ENCODE data around the gene CEP83. TPM values are rescaled to one million over a fixed set of nuclear protein-coding genes. Genes with fewer than 3 reads are reported as not detected.

CEP83 gene
- total RNA-seq, 5 donors from 2014 or later (not counting 1 experiment from before 2014, with no cell fraction given) = 12.6 to 17.4 (median 14.6) TPM

DNA sequence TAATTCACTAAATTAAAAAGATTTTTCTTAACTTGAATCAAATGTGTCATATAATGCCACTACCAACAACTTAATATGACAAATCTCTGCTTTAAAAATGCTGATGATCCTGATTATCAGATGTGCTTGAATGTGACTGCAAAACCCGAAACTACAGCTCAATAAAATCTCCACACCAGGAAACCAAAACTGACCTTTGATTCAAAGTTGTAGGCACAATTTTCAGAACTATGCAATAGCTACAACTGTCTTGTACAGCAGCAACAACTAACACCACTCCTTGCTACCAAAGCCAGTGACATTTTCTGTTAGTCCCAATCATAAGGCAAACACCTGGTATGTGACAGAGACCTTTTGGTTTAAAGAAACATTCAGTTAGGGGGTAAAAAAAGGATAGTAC lies 147.3 kb downstream of the CEP83 start:
- H3K4me1 ChIP-seq (ENCODE audit: control insufficient read depth in 1 of 2, extremely low read depth in 1 of 2, insufficient read depth in 2 of 2, low read length in 2 of 2) = no peaks in the 10 kb centered on the region
- no peaks in the 10 kb centered on the region for H3K36me3 ChIP-seq (ENCODE audit: control insufficient read depth in 2 of 2, extremely low read depth in 1 of 2, insufficient read depth in 1 of 2, low read length in 1 of 2)
- Mint-ChIP-seq H3K27me3 (no peaks in the 10 kb centered on the region), H3K4me3 (no peak overlapping the region), H3K9me3 (peaks cover 3 to 12% (median 10%) of the 10 kb centered on the region in 3 donors), H3K27ac (no peak overlapping the region), H3K36me3 (peaks cover 40% of the 10 kb centered on the region), H3K4me1 (no peaks in the 10 kb centered on the region)
- no peak overlapping the region for H3K4me3 ChIP-seq (ENCODE audit: control insufficient read depth in 1 of 2, extremely low read depth in 1 of 2, low read length in 1 of 2)
- no peaks in the 10 kb centered on the region for H3K27me3 ChIP-seq (replicated peaks in 1 of 2; ENCODE audit: control insufficient read depth in 2 of 2, extremely low read depth in 1 of 2, insufficient read depth in 2 of 2, low read length in 1 of 2)
- CTCF ChIA-PET = no interaction called here
- no peaks in the 10 kb centered on the region for H3K9me3 ChIP-seq
- no peak for ATAC-seq (replicated peaks in 1 of 4)
- no peak for DNase-seq
- H3K27ac ChIP-seq (ENCODE audit: low read length) = no peak overlapping the region
- WGBS (ENCODE audit: insufficient coverage) = no CpG with 5 or more reads among the region's 1 CpG
- POLR2A ChIA-PET = no interaction called here

DNA sequence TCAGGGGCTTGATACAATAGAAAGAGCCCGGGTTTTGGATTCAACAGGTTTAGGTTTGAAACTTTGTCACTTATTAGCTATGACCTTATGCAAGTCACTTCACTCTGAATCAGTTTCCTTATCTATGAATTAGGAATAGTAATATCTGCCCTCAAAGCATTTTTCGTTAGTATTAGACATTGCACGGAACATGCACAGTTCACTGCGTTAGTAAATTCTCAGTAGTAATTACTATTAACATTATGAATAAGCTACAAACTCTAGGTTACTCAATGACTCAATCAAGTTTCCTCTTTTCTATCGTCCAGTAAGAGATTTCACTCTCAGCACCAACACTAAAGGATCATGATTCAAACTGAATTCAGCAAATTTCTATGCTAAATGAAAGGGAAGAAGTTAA lies 150.3 kb downstream of the CEP83 start:
- ATAC-seq (replicated peaks in 1 of 4) (no peak), DNase-seq (no peak)
- no peak overlapping the region for H3K27ac ChIP-seq (ENCODE audit: low read length)
- Mint-ChIP-seq H3K27me3 (no peaks in the 10 kb centered on the region), H3K36me3 (peaks cover 50% of the 10 kb centered on the region), H3K27ac (peak overlapping the region in 1 of 2 donors; percentile 49), H3K4me3 (no peak overlapping the region), H3K4me1 (peaks cover 0 to 14% (median 10%) of the 10 kb centered on the region in 3 donors), H3K9me3 (no peaks in the 10 kb centered on the region)
- H3K27me3 ChIP-seq (replicated peaks in 1 of 2; ENCODE audit: control insufficient read depth in 2 of 2, extremely low read depth in 1 of 2, insufficient read depth in 2 of 2, low read length in 1 of 2) = no peaks in the 10 kb centered on the region
- no peaks in the 10 kb centered on the region for H3K4me1 ChIP-seq (ENCODE audit: control insufficient read depth in 1 of 2, extremely low read depth in 1 of 2, insufficient read depth in 2 of 2, low read length in 2 of 2)
- no peaks in the 10 kb centered on the region for H3K9me3 ChIP-seq
- no peak overlapping the region for H3K4me3 ChIP-seq (ENCODE audit: control insufficient read depth in 1 of 2, extremely low read depth in 1 of 2, low read length in 1 of 2)
- WGBS (ENCODE audit: insufficient coverage) = no CpG with 5 or more reads among the region's 5 CpGs
- POLR2A ChIA-PET = interaction anchor here in 1 of 2 donors (0.6 kb wide), 1 partner anchor 856 kb away, joined by 4 read pairs; no protein-coding TSS in a partner anchor
- peaks cover 0 to 20% of the 10 kb centered on the region in 2 donors for H3K36me3 ChIP-seq (ENCODE audit: control insufficient read depth in 2 of 2, extremely low read depth in 1 of 2, insufficient read depth in 1 of 2, low read length in 1 of 2)
- CTCF ChIA-PET = interaction anchor here in 1 of 2 donors (0.6 kb wide), 1 partner anchor 85 kb away, joined by 3 read pairs; no protein-coding TSS in a partner anchor

DNA sequence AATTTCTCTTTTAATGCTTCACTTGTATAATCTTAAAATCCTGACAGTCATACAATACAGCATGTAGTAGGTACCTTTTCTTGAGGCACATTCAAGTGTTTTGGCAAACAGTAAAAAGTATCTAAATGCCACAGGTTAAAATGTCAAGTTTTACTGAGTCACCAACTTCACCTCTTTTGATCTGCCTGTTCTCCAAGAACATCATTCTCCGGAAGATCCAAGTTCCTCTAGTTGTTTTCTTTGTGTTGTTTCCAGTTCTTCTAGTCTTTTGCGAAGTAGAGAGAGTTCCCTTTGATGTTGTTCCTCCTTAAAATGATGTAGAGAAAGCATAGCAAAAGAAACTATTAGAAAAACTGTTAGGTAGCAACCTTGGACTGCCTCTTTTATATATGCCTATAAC lies 151.1 kb downstream of the CEP83 start:
- no peaks in the 10 kb centered on the region for H3K9me3 Mint-ChIP-seq
- peaks cover 51% of the 10 kb centered on the region for H3K36me3 Mint-ChIP-seq
- Histone ChIP-seq H3K4me3 (ENCODE audit: control insufficient read depth in 1 of 2, extremely low read depth in 1 of 2, low read length in 1 of 2) (no peak overlapping the region), H3K36me3 (ENCODE audit: control insufficient read depth in 2 of 2, extremely low read depth in 1 of 2, insufficient read depth in 1 of 2, low read length in 1 of 2) (peaks cover 0 to 24% of the 10 kb centered on the region in 2 donors), H3K4me1 (ENCODE audit: control insufficient read depth in 1 of 2, extremely low read depth in 1 of 2, insufficient read depth in 2 of 2, low read length in 2 of 2) (no peaks in the 10 kb centered on the region), H3K27me3 (replicated peaks in 1 of 2; ENCODE audit: control insufficient read depth in 2 of 2, extremely low read depth in 1 of 2, insufficient read depth in 2 of 2, low read length in 1 of 2) (no peaks in the 10 kb centered on the region), H3K9me3 (no peaks in the 10 kb centered on the region), H3K27ac (ENCODE audit: low read length) (no peak overlapping the region)
- ATAC-seq (replicated peaks in 1 of 4) (no peak), DNase-seq (no peak)
- POLR2A ChIA-PET = no interaction called here
- peaks cover 0 to 14% (median 10%) of the 10 kb centered on the region in 3 donors for H3K4me1 Mint-ChIP-seq
- no peaks in the 10 kb centered on the region for H3K27me3 Mint-ChIP-seq
- WGBS (ENCODE audit: insufficient coverage) = no CpG with 5 or more reads among the region's 2 CpGs
- no peak overlapping the region for H3K4me3 Mint-ChIP-seq
- CTCF ChIA-PET = interaction anchor here in 1 of 2 donors (0.6 kb wide), 1 partner anchor 933 kb away, joined by 3 read pairs; no protein-coding TSS in a partner anchor
- H3K27ac Mint-ChIP-seq = peak overlapping the region in 1 of 2 donors; percentile 2

DNA sequence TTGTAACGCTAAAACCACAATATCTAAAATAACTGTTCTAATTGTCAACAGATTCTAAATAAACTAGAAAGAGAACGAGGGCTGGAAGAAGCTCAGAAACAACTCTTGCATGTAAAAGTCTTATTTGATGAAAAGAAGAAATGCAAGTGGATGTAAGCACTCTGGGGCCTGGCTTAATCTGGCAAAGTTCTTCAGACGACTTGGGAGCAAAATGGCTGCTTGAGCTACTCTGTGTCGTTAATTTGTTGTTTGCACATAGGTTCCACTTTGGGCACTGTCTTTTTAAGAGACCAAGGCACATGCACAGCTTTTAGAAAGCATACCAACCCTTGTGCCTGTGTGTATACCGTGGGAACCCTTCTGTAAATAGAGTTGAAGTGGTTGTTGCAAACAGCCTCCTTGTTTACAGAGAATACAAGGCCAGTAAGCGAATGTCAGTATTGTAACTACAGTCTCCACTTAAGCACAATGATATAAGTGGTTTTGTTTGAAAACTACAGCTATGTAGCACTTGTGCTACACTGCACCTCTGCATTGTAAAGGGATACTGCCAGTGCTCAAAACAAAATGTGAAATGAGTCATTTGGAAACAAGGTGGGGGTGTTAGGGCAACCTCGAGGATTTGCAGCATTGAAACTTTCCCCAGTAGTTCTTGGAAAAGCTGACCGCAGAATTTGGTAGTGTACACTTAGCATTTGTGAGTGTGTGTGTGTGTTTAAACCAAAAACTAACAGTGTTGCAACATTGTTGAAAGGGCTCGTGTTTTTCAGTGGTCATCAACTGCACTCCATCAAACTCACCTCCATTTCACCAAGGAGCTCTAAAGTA lies 154.3 kb downstream of the CEP83 start:
- no peaks in the 10 kb centered on the region for H3K4me1 ChIP-seq (ENCODE audit: control insufficient read depth in 1 of 2, extremely low read depth in 1 of 2, insufficient read depth in 2 of 2, low read length in 2 of 2)
- ChIA-PET CTCF (interaction anchor here in 1 of 2 donors (0.6 kb wide), 1 partner anchor 232 kb away, joined by 4 read pairs; no protein-coding TSS in a partner anchor), POLR2A (interaction anchor here in 1 of 2 donors (0.6 kb wide), 1 partner anchor 124 kb away, joined by 3 read pairs; no protein-coding TSS in a partner anchor)
- H3K27me3 ChIP-seq (replicated peaks in 1 of 2; ENCODE audit: control insufficient read depth in 2 of 2, extremely low read depth in 1 of 2, insufficient read depth in 2 of 2, low read length in 1 of 2) = no peaks in the 10 kb centered on the region
- peaks cover 0 to 42% of the 10 kb centered on the region in 2 donors for H3K36me3 ChIP-seq (ENCODE audit: control insufficient read depth in 2 of 2, extremely low read depth in 1 of 2, insufficient read depth in 1 of 2, low read length in 1 of 2)
- no peak overlapping the region for H3K27ac ChIP-seq (ENCODE audit: low read length)
- peaks cover 0 to 14% (median 10%) of the 10 kb centered on the region in 3 donors for H3K4me1 Mint-ChIP-seq
- no peaks in the 10 kb centered on the region for H3K27me3 Mint-ChIP-seq
- ATAC-seq (replicated peaks in 1 of 4) (no peak), DNase-seq (no peak)
- H3K4me3 Mint-ChIP-seq = no peak overlapping the region
- H3K27ac Mint-ChIP-seq = peak overlapping the region; percentile 34 to 45
- no peaks in the 10 kb centered on the region for H3K9me3 ChIP-seq
- peaks cover 68% of the 10 kb centered on the region for H3K36me3 Mint-ChIP-seq
- H3K4me3 ChIP-seq (ENCODE audit: control insufficient read depth in 1 of 2, extremely low read depth in 1 of 2, low read length in 1 of 2) = no peak overlapping the region
- H3K9me3 Mint-ChIP-seq = no peaks in the 10 kb centered on the region
- 60% methylated on average over 4 of the region's 9 CpGs for WGBS (ENCODE audit: insufficient coverage)

DNA sequence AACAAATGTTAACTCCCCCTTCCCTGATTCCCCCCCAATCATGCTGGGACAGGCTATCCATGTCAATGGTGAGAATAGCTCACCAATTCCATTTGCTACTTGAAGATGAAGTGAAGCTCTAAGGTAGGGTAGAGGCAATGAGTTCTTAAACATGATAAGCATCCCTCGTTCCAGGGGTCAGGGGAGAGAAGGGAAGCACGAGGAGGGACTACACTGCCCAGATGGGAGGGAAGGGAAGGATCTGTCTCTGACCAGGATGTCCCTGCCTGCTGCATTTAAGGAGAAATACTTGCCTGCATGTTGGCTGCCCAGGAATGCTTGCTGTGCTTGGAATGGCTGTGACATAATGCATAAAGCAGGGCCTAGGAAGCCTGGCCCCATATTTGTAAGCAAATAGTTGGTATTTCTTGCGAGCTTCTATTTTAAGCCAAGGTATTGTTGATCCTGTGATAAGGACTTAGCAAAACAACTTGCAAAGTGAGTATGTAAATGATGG lies 155.1 kb downstream of the CEP83 start:
- DNase-seq (no peak), ATAC-seq (replicated peaks in 1 of 4) (no peak)
- Mint-ChIP-seq H3K4me3 (no peak overlapping the region), H3K27ac (no peak overlapping the region), H3K9me3 (no peaks in the 10 kb centered on the region), H3K4me1 (peaks cover 0 to 14% (median 10%) of the 10 kb centered on the region in 3 donors), H3K36me3 (peaks cover 73% of the 10 kb centered on the region), H3K27me3 (no peaks in the 10 kb centered on the region)
- WGBS (ENCODE audit: insufficient coverage) = 91% methylated on average over 3 of the region's 3 CpGs
- Histone ChIP-seq H3K9me3 (no peaks in the 10 kb centered on the region), H3K27me3 (replicated peaks in 1 of 2; ENCODE audit: control insufficient read depth in 2 of 2, extremely low read depth in 1 of 2, insufficient read depth in 2 of 2, low read length in 1 of 2) (no peaks in the 10 kb centered on the region), H3K4me3 (ENCODE audit: control insufficient read depth in 1 of 2, extremely low read depth in 1 of 2, low read length in 1 of 2) (no peak overlapping the region), H3K27ac (ENCODE audit: low read length) (no peak overlapping the region), H3K4me1 (ENCODE audit: control insufficient read depth in 1 of 2, extremely low read depth in 1 of 2, insufficient read depth in 2 of 2, low read length in 2 of 2) (no peaks in the 10 kb centered on the region), H3K36me3 (ENCODE audit: control insufficient read depth in 2 of 2, extremely low read depth in 1 of 2, insufficient read depth in 1 of 2, low read length in 1 of 2) (peaks cover 0 to 49% of the 10 kb centered on the region in 2 donors)
- POLR2A ChIA-PET = interaction anchor here in 1 of 2 donors (0.6 kb wide), 1 partner anchor 125 kb away, joined by 3 read pairs; no protein-coding TSS in a partner anchor
- CTCF ChIA-PET = interaction anchor here in 1 of 2 donors (0.5 to 0.7 kb wide), 3 partner anchors 133 to 310 kb away, joined by 4 to 6 read pairs (median 5); no protein-coding TSS in a partner anchor

DNA sequence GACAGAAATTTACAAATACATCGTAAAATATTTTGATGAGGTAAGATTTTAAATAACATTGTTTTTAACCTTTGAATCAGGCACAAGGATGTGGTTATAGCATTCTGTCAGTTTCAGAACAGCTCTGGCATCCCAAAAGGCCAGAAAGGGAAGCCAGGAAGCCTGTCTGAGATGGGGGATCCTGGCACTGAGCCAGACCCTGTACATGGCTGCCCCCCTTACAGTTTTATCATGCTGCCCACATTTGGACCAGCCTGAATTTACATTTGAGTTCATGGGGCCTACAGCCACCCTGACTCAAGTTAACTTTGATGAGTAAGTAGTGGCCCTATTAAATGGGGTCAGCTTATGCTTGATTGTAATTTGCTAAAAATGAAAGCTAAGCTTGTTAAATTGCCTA lies 155.7 kb downstream of the CEP83 start:
- CTCF ChIA-PET = interaction anchor here (0.6 to 1.0 kb wide), 6 partner anchors 23 to 572 kb away, joined by 3 to 7 read pairs (median 4); no protein-coding TSS in a partner anchor
- Histone ChIP-seq H3K27me3 (replicated peaks in 1 of 2; ENCODE audit: control insufficient read depth in 2 of 2, extremely low read depth in 1 of 2, insufficient read depth in 2 of 2, low read length in 1 of 2) (no peaks in the 10 kb centered on the region), H3K27ac (ENCODE audit: low read length) (no peak overlapping the region), H3K4me1 (ENCODE audit: control insufficient read depth in 1 of 2, extremely low read depth in 1 of 2, insufficient read depth in 2 of 2, low read length in 2 of 2) (no peaks in the 10 kb centered on the region), H3K4me3 (ENCODE audit: control insufficient read depth in 1 of 2, extremely low read depth in 1 of 2, low read length in 1 of 2) (no peak overlapping the region), H3K36me3 (ENCODE audit: control insufficient read depth in 2 of 2, extremely low read depth in 1 of 2, insufficient read depth in 1 of 2, low read length in 1 of 2) (peaks cover 0 to 54% of the 10 kb centered on the region in 2 donors), H3K9me3 (no peaks in the 10 kb centered on the region)
- Mint-ChIP-seq H3K27me3 (no peaks in the 10 kb centered on the region), H3K9me3 (no peaks in the 10 kb centered on the region), H3K27ac (no peak overlapping the region), H3K36me3 (peaks cover 72% of the 10 kb centered on the region), H3K4me1 (peaks cover 0 to 14% (median 10%) of the 10 kb centered on the region in 3 donors), H3K4me3 (no peak overlapping the region)
- ATAC-seq (replicated peaks in 1 of 4) = no peak
- POLR2A ChIA-PET = no interaction called here
- no peak for DNase-seq
- WGBS (ENCODE audit: insufficient coverage) = no CpG with 5 or more reads among the region's 1 CpG
